Ovary (tissue), 9 donors: Measurements from ENCODE around the gene PKN1. TPM values are rescaled to one million over a fixed set of nuclear protein-coding genes. Genes with fewer than 3 reads are reported as not detected.

Experiments
- DNase-seq, 5 donors: peaks; one replicate each; pipeline ENCODE4 v3.0.0-alpha.2; 2019 to 2020
- H3K27ac ChIP-seq, 2 donors: fragments of 200-600 bp; one replicate each; pipeline versions ENCODE4 v1.5.1 to v1.8.0; 2019 to 2022
- H3K27me3 ChIP-seq: fragments of 200-600 bp; one replicate; pipeline ENCODE4 v1.8.0; 2022
- H3K36me3 ChIP-seq: fragments of 200-600 bp; sonication (generic); one replicate; pipeline ENCODE4 v1.5.1; 2019
- H3K4me1 ChIP-seq: one replicate; pipeline ENCODE4 v1.8.1; 2013; ENCODE audit warnings: mild to moderate bottlenecking, moderate library complexity; ENCODE audit not compliant: insufficient read depth
- H3K4me3 ChIP-seq: fragments of 200-600 bp; sonication (generic); one replicate; pipeline ENCODE4 v1.5.1; 2017
- H3K9me3 ChIP-seq, 2 donors: fragments of 200-600 bp in 1 of 2; sonication (generic) in 1 of 2; one replicate each; pipeline versions ENCODE4 v1.5.1 to v1.8.1; 2013 to 2019; ENCODE audit warnings: mild to moderate bottlenecking in 1 of 2, moderate library complexity in 1 of 2
- CTCF ChIP-seq, 3 donors: fragments of 450-650 bp in 2 of 3; fragments of 200-600 bp in 1 of 3; IDR thresholded peaks; one replicate each; pipeline versions ENCODE4 v1.5.1 to v1.8.0; 2016 to 2022; ENCODE audit warnings: antibody characterized with exemption in 3 of 3, mild to moderate bottlenecking in 1 of 3
- EP300 ChIP-seq: sonication (generic); formaldehyde crosslinking; IDR thresholded peaks from one replicate; pipeline ENCODE4 v1.6.1; 2017; ENCODE audit warnings: antibody characterized with exemption
- POLR2A ChIP-seq: fragments of 450-650 bp; IDR thresholded peaks from one replicate; pipeline ENCODE4 v1.6.1; 2017; ENCODE audit warnings: antibody characterized with exemption, mild to moderate bottlenecking, moderate library complexity
- WGBS, 3 donors: extraction: QIAGEN DNeasy Blood & Tissue Kit in 1 of 3; methylation state at CpG; one replicate each; pipeline versions ENCODE4 v1.1.5 to v1.1.7; 2013 to 2017; 5-methylcytosine and 5-hydroxymethylcytosine counted together
- intact Hi-C, 4 donors: fragments of 100-400 bp; cut with DNase I; formaldehyde crosslinking; loops; one replicate each; pipeline versions ENCODE4 v1.11.0 to v1.15.1; 2022 to 2023
- polyA plus RNA-seq, 2 donors: library from polyadenylated mRNA; stranded (reverse); fragments of 200-250 nt in 1 of 2; fragments of 350-450 nt in 1 of 2; fragmentation: Illumina TruSeq in 1 of 2; extraction: RNeasy Lipid Tissue Mini Kit (QIAGEN cat#74804) in 1 of 2; gene quantifications; one replicate each; pipeline ENCODE4 v1.2.3, GENCODE V29; 2013 to 2014
- small RNA-seq: library from RNA; depleted of rRNA; stranded (forward); fragments of <200 nt; gene quantifications from one replicate; pipeline ENCODE3, GENCODE V24; 2016
- total RNA-seq, 7 donors: library from RNA; depleted of rRNA in 2 of 7; stranded (reverse); fragments of >200 nt in 2 of 7; fragmentation: NEBNext Ultra II Directional in 3 of 7; extraction: Animal tissue kit (Norgen Biotek cat#: 25700) in 3 of 7; gene quantifications; one replicate each; pipeline versions ENCODE4 v1.1.0 to v1.2.4, GENCODE V29; 2016 to 2023
- donor health status: DM: no; HTN: no; CAD: no; lungs with moderate emphysema.
- donor health status: DM: no; HTN: no; CAD: no.
- donor health status: Bipolar disorder and iron deficiency.
- donor health status: DM: yes; HTN: yes; CAD: no.
- donor health status: DM: no; HTN: no; CAD: no.
- donor health status: DM: yes; HTN: yes; CAD: no.

Gene PKN1
- total and polyA plus RNA-seq, 9 donors = 16.6 to 128 (median 68.6) TPM

- Histone ChIP-seq H3K27me3 (no peaks in the 10 kb centered on the region), H3K9me3 (no peaks in the 10 kb centered on the region), H3K4me1 (peaks cover 11% of the 10 kb centered on the region), H3K27ac (no peak overlapping the region), H3K36me3 (no peaks in the 10 kb centered on the region), H3K4me3 (no peak overlapping the region)
- no peak for DNase-seq
- 91 to 93% (median 92%) methylated on average over 4 of the region's 4 CpGs for WGBS, 3 donors
- intact Hi-C loops = no loop called here
- no peak for TF ChIP-seq CTCF (IDR thresholded peaks at IDR 0.05)
- TF ChIP-seq EP300 = no peak
- TF ChIP-seq POLR2A = no peak
Measured at GRCh38 chr19:14520543-14520942, 87.4 kb downstream of the PKN1 start.

Small RNAs within 50 kb of the gene (small RNA-seq; reads per million reads assigned to genes)
- not detected for gene SNRPGP15

Other genes with a start within 250 kb of the PKN1 start
- 10 to 100 TPM in 5 of 7 donors, 1 to 10 TPM in 2; 4.1 to 36.8 (median 22.5) TPM for gene ADGRL1, start 227.1 kb upstream of the PKN1 start, total RNA-seq
- 1 to 10 TPM; 2.1 to 6.7 TPM for gene ADGRL1, start 227.1 kb upstream of the PKN1 start, polyA plus RNA-seq
- gene ADGRE5, start 51.9 kb upstream of the PKN1 start, total RNA-seq = 10 to 100 TPM in 5 of 7 donors, 1 to 10 TPM in 2; 5.0 to 41.6 (median 25.6) TPM
- 10 to 100 TPM in 1 of 2 donors, 1 to 10 TPM in 1; 8.3 to 26.3 TPM for gene ADGRE5, start 51.9 kb upstream of the PKN1 start, polyA plus RNA-seq
- gene DDX39A, start 14.0 kb upstream of the PKN1 start, total RNA-seq = 10 to 100 TPM; 23.8 to 48.4 (median 31.8) TPM
- 10 to 100 TPM in 1 of 2 donors, 1 to 10 TPM in 1; 7.9 to 42.5 TPM for gene DDX39A, start 14.0 kb upstream of the PKN1 start, polyA plus RNA-seq
- gene PTGER1, start 42.0 kb downstream of the PKN1 start, total RNA-seq = under 1 TPM in 3 of 7 donors, not detected in 4; 0.18 to 0.92 (median 0.32) TPM
- gene PTGER1, start 42.0 kb downstream of the PKN1 start, polyA plus RNA-seq = not detected
- gene GIPC1, start 62.8 kb downstream of the PKN1 start, total RNA-seq = 10 to 100 TPM; 33.7 to 64.5 (median 41.8) TPM
- 10 to 100 TPM; 14.7 to 40.9 TPM for gene GIPC1, start 62.8 kb downstream of the PKN1 start, polyA plus RNA-seq
- 100 to 1,000 TPM in 3 of 7 donors, 10 to 100 TPM in 4; 53.7 to 151 (median 75.1) TPM for gene DNAJB1, start 85.1 kb downstream of the PKN1 start, total RNA-seq
- gene DNAJB1, start 85.1 kb downstream of the PKN1 start, polyA plus RNA-seq = 100 to 1,000 TPM in 1 of 2 donors, 10 to 100 TPM in 1; 52.4 to 123 TPM
- gene TECR, start 96.3 kb downstream of the PKN1 start, total RNA-seq = 100 to 1,000 TPM in 2 of 7 donors, 10 to 100 TPM in 5; 22.3 to 115 (median 78.2) TPM
- 10 to 100 TPM; 92.4 to 97.4 TPM for gene TECR, start 96.3 kb downstream of the PKN1 start, polyA plus RNA-seq
- gene NDUFB7, start 138.8 kb downstream of the PKN1 start, total RNA-seq = 100 to 1,000 TPM in 6 of 7 donors, 10 to 100 TPM in 1; 86.9 to 429 (median 143) TPM
- gene NDUFB7, start 138.8 kb downstream of the PKN1 start, polyA plus RNA-seq = 100 to 1,000 TPM in 1 of 2 donors, not detected in 1; 317 TPM
- under 1 TPM in 2 of 7 donors, not detected in 5; 0.20 TPM for gene CLEC17A, start 149.8 kb downstream of the PKN1 start, total RNA-seq
- gene CLEC17A, start 149.8 kb downstream of the PKN1 start, polyA plus RNA-seq = under 1 TPM in 1 of 2 donors, not detected in 1; 0.12 TPM
- gene ADGRE3, start 241.5 kb downstream of the PKN1 start, total RNA-seq = under 1 TPM in 2 of 7 donors, not detected in 5; 0.13 to 0.15 TPM
- under 1 TPM in 1 of 2 donors, not detected in 1; 0.43 TPM for gene ADGRE3, start 241.5 kb downstream of the PKN1 start, polyA plus RNA-seq